GM12874 (cell line): ENCODE measurements around the gene ZNF277.

Source experiments
- CTCF ChIP-seq: IDR thresholded peaks from 2 replicates; pipeline ENCODE4 v1.5.1; 2011; ENCODE audit warnings: low read depth, mild to moderate bottlenecking, control low read depth, low read length, moderate library complexity; ENCODE audit not compliant: insufficient read depth

Gene ZNF277

GRCh38 chr7:112195717-112196116 lies 10.8 kb upstream of the ZNF277 start:
- TF ChIP-seq CTCF = no peak

- TF ChIP-seq CTCF = no peak
These were observed 9.2 kb upstream of the ZNF277 start for GRCh38 chr7:112197322-112197721.

GRCh38 chr7:112199035-112199655 lies 7.3 kb upstream of the ZNF277 start:
- TF ChIP-seq CTCF = no peak

- no peak for TF ChIP-seq CTCF
These were observed 6.8 kb upstream of the ZNF277 start for GRCh38 chr7:112199672-112200071.

- no peak for TF ChIP-seq CTCF
These were observed 5.1 kb upstream of the ZNF277 start for GRCh38 chr7:112201411-112201810.

- no peak for TF ChIP-seq CTCF
These were observed 4.7 kb upstream of the ZNF277 start for GRCh38 chr7:112201839-112202238.

GRCh38 chr7:112202816-112203215 lies 3.7 kb upstream of the ZNF277 start:
- no peak for TF ChIP-seq CTCF

GRCh38 chr7:112203365-112203739 lies 3.1 kb upstream of the ZNF277 start:
- TF ChIP-seq CTCF = no peak
